MM.1S (cell line): Measurements from ENCODE around the gene SERPINB1.

Source experiments
- DNase-seq: peaks from one replicate; pipeline ENCODE4 v3.0.0-alpha.2; 2015
- H2AFZ ChIP-seq: fragments of 300-600 bp; sonication (generic); 2 replicates; pipeline ENCODE4 v1.6.0; 2016; ENCODE audit warnings: antibody characterized with exemption, low read length
- H3F3A ChIP-seq: fragments of 300-600 bp; sonication (generic); 2 replicates; pipeline ENCODE4 v1.6.1; 2016; ENCODE audit warnings: mild to moderate bottlenecking, antibody characterized with exemption, low read length, moderate library complexity, mixed read lengths; ENCODE audit not compliant: insufficient read depth
- H3K27ac ChIP-seq: fragments of 300-600 bp; sonication (generic); 2 replicates; pipeline ENCODE4 v1.5.1; 2016; ENCODE audit warnings: mild to moderate bottlenecking, low read length
- H3K27me3 ChIP-seq: fragments of 300-600 bp; sonication (generic); replicated peaks from 2 replicates; pipeline ENCODE4 v1.6.0; 2016; ENCODE audit warnings: low read length; ENCODE audit not compliant: insufficient read depth
- H3K36me3 ChIP-seq: fragments of 300-600 bp; sonication (generic); replicated peaks from 2 replicates; pipeline ENCODE4 v1.6.1; 2016; ENCODE audit warnings: mild to moderate bottlenecking, low read length, mixed read lengths; ENCODE audit not compliant: insufficient read depth
- H3K4me1 ChIP-seq: fragments of 300-600 bp; sonication (generic); 2 replicates; pipeline ENCODE4 v1.6.1; 2016; ENCODE audit warnings: low read length, mixed read lengths
- H3K4me2 ChIP-seq: fragments of 300-600 bp; sonication (generic); 2 replicates; pipeline ENCODE4 v1.6.0; 2016; ENCODE audit warnings: low read depth, low read length
- H3K4me3 ChIP-seq: fragments of 300-600 bp; sonication (generic); 2 replicates; pipeline ENCODE4 v1.5.1; 2016; ENCODE audit warnings: low read length, mixed read lengths
- H3K79me2 ChIP-seq: fragments of 300-600 bp; sonication (generic); 2 replicates; pipeline ENCODE4 v1.6.1; 2016; ENCODE audit warnings: mixed run types, low read length, mixed read lengths
- H3K9ac ChIP-seq: fragments of 300-600 bp; sonication (generic); 2 replicates; pipeline ENCODE4 v1.6.1; 2016; ENCODE audit warnings: low read length, mixed read lengths
- H3K9me2 ChIP-seq: fragments of 300-600 bp; sonication (generic); replicated peaks from 2 replicates; pipeline ENCODE4 v1.6.1; 2016; ENCODE audit warnings: mild to moderate bottlenecking, low read length, mixed read lengths; ENCODE audit not compliant: insufficient read depth
- H3K9me3 ChIP-seq: fragments of 300-600 bp; sonication (generic); replicated peaks from 2 replicates; pipeline ENCODE4 v1.6.1; 2016; ENCODE audit warnings: mild to moderate bottlenecking, low read length, mixed read lengths; ENCODE audit not compliant: insufficient read depth
- H4K20me1 ChIP-seq: fragments of 300-600 bp; sonication (generic); 2 replicates; pipeline ENCODE4 v1.6.1; 2016; ENCODE audit warnings: mild to moderate bottlenecking, low read length, moderate library complexity, mixed read lengths; ENCODE audit not compliant: insufficient read depth
- EZH2 ChIP-seq: fragments of 300-600 bp; sonication (generic); optimal IDR thresholded peaks from 2 replicates; pipeline ENCODE3; 2017; ENCODE audit warnings: low read depth, mild to moderate bottlenecking, antibody characterized with exemption, low read length, mixed read lengths
- EZH2phosphoT487 ChIP-seq: fragments of 300-600 bp; sonication (generic); IDR thresholded peaks from 2 replicates; pipeline ENCODE4 v1.6.1; 2018; ENCODE audit warnings: antibody characterized with exemption, low read length
- TF ChIP-seq, protein P1 (sequence below): fragments of 300-600 bp; sonication (generic); IDR thresholded peaks from 2 replicates; pipeline ENCODE4 v1.5.1; 2016; ENCODE audit warnings: antibody characterized with exemption, low read length, mixed read lengths

The SERPINB1 gene

DNA sequence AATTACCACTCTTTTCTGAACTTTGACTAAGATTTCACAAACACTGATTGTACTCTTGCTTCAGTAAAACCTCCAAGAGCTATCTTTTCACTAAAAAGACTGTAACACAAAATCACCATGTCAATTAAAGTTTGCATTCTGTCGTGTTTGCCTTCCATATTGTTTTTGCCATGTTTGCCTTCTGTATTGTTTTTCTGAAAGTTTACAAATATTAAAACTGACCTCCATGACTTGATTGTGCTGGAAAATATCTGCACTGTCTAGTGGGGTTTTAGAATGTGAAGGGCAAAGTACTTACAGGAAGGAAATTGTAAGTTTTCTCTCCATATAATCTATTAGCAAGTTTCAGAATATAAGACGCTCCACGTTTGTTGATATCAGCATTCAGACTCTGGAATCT, 3.4 kb downstream of the SERPINB1 start:
- no peak for DNase-seq
- H3K4me2 ChIP-seq = no peak overlapping the region
- no peak overlapping the region for H3K9ac ChIP-seq

DNA sequence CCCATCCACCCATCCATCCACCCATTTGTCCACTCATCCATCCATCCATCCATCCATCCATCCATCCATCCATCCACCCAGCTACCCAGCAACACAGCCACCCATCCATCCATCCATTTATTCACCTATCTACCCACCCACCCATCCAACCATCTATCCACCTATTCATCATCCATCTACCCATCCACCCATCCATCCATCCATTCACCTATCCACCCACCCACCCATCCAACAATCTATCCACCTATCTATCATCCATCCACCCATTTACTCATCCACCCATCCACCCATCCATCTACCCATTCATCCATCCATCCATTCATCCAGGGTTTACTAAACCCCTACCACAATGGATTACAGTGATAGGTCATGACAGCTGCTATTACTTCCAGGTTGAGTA, 7.4 kb downstream of the SERPINB1 start:
- Histone ChIP-seq H4K20me1 (no peaks in the 10 kb centered on the region), H3K27ac (no peak overlapping the region), H3K79me2 (no peaks in the 10 kb centered on the region), H3K9ac (no peak overlapping the region), H2AFZ (no peak overlapping the region), H3K4me2 (no peak overlapping the region), H3F3A (no peaks in the 10 kb centered on the region), H3K36me3 (no peaks in the 10 kb centered on the region), H3K4me3 (no peak overlapping the region), H3K27me3 (no peaks in the 10 kb centered on the region), H3K9me3 (no peaks in the 10 kb centered on the region), H3K9me2 (no peaks in the 10 kb centered on the region), H3K4me1 (no peaks in the 10 kb centered on the region)
- no peak for TF ChIP-seq EZH2
- no peak for DNase-seq

More for the DNA sequence above, 3.4 kb downstream of the SERPINB1 start:
- TF ChIP-seq EZH2 = no peak
- TF ChIP-seq, protein P1, sequence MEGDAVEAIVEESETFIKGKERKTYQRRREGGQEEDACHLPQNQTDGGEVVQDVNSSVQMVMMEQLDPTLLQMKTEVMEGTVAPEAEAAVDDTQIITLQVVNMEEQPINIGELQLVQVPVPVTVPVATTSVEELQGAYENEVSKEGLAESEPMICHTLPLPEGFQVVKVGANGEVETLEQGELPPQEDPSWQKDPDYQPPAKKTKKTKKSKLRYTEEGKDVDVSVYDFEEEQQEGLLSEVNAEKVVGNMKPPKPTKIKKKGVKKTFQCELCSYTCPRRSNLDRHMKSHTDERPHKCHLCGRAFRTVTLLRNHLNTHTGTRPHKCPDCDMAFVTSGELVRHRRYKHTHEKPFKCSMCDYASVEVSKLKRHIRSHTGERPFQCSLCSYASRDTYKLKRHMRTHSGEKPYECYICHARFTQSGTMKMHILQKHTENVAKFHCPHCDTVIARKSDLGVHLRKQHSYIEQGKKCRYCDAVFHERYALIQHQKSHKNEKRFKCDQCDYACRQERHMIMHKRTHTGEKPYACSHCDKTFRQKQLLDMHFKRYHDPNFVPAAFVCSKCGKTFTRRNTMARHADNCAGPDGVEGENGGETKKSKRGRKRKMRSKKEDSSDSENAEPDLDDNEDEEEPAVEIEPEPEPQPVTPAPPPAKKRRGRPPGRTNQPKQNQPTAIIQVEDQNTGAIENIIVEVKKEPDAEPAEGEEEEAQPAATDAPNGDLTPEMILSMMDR = no peak
- TF ChIP-seq EZH2phosphoT487 = no peak
- H4K20me1 ChIP-seq = no peaks in the 10 kb centered on the region
- H3K27me3 ChIP-seq = no peaks in the 10 kb centered on the region
- H3K4me3 ChIP-seq = no peak overlapping the region
- H3K27ac ChIP-seq = no peak overlapping the region
- H3K9me2 ChIP-seq = no peaks in the 10 kb centered on the region
- H2AFZ ChIP-seq = no peak overlapping the region
- no peaks in the 10 kb centered on the region for H3K36me3 ChIP-seq
- H3K79me2 ChIP-seq = no peaks in the 10 kb centered on the region
- no peaks in the 10 kb centered on the region for H3F3A ChIP-seq
- peaks cover 5% of the 10 kb centered on the region; the same call in 1 of the 2 replicates for H3K4me1 ChIP-seq
- H3K9me3 ChIP-seq = no peaks in the 10 kb centered on the region

DNA sequence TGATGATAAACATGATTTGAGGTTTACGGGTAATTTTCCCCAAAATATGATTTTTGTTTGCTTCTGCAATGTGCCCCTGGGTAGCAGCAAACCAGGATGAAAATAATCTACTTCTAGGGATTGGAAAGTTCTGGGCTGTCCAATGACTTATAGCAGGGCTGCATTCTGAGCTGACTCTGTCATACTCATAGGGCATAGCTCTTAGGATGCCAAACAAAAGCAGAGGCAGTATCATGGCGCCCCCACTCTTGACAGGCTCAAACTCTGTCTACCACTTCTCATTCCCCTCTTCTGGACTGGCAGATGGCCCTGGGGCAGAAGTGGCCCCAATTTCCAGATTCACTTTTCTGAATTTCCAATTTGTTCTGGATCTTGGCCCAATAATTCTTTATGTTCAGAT, 10.3 kb downstream of the SERPINB1 start:
- H3K4me1 ChIP-seq = no peaks in the 10 kb centered on the region
- no peaks in the 10 kb centered on the region for H3K9me2 ChIP-seq
- no peaks in the 10 kb centered on the region for H4K20me1 ChIP-seq
- H3K36me3 ChIP-seq = no peaks in the 10 kb centered on the region
- no peaks in the 10 kb centered on the region for H3K27me3 ChIP-seq
- no peak overlapping the region for H3K27ac ChIP-seq
- H3K9me3 ChIP-seq = no peaks in the 10 kb centered on the region
- no peak overlapping the region for H3K4me2 ChIP-seq
- TF ChIP-seq EZH2 = no peak
- TF ChIP-seq EZH2phosphoT487 = no peak
- TF ChIP-seq, protein P1 = no peak
- no peak overlapping the region for H2AFZ ChIP-seq
- H3F3A ChIP-seq = no peaks in the 10 kb centered on the region
- no peaks in the 10 kb centered on the region for H3K79me2 ChIP-seq
- no peak for DNase-seq
- no peak overlapping the region for H3K4me3 ChIP-seq
- no peak overlapping the region for H3K9ac ChIP-seq

DNA sequence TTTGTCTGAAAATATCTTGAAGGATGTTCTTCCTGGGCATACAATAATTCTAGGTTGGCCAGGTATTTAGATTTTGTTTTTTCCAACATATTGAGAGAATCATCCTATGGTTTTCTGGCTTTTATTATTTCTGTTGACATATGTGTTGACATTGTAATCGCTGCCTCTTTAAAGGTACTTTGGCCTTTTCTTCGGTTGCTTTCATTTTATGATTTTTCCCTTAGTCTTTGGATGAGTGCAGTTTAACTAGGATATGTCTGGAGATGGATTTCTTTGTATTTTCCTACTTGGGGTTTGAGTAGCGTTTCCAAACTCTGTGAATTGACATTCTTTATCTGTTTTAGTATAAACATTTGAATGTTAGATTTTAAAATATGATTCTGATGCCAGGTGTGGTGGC, 11.5 kb downstream of the SERPINB1 start:
- Histone ChIP-seq H3K9me2 (no peaks in the 10 kb centered on the region), H3K4me3 (no peak overlapping the region), H3K9ac (no peak overlapping the region), H3K36me3 (no peaks in the 10 kb centered on the region), H3F3A (no peaks in the 10 kb centered on the region), H3K27me3 (no peaks in the 10 kb centered on the region), H3K79me2 (no peaks in the 10 kb centered on the region), H4K20me1 (no peaks in the 10 kb centered on the region), H2AFZ (no peak overlapping the region), H3K9me3 (no peaks in the 10 kb centered on the region), H3K4me2 (no peak overlapping the region), H3K4me1 (no peaks in the 10 kb centered on the region), H3K27ac (no peak overlapping the region)
- TF ChIP-seq EZH2phosphoT487 (no peak), EZH2 (no peak)
- TF ChIP-seq, protein P1 = no peak
- no peak for DNase-seq
